ENCODE results near the gene TBC1D24.

TBC1D24 gene

GRCh38 chr16:2482708-2483534, 8.0 kb downstream of the TBC1D24 start:
- peak overlapping the region; percentile 16; the same call in 1 of the 2 replicates for H3K4me3 ChIP-seq (replicated peaks; ENCODE audit: low read depth, low read length)
- no peak for DNase-seq (ENCODE audit: extremely low read depth, low read depth)
- no peak for TF ChIP-seq CTCF (IDR thresholded peaks at IDR 0.05; ENCODE audit: low read depth, low read length, missing control alignments)

DNA sequence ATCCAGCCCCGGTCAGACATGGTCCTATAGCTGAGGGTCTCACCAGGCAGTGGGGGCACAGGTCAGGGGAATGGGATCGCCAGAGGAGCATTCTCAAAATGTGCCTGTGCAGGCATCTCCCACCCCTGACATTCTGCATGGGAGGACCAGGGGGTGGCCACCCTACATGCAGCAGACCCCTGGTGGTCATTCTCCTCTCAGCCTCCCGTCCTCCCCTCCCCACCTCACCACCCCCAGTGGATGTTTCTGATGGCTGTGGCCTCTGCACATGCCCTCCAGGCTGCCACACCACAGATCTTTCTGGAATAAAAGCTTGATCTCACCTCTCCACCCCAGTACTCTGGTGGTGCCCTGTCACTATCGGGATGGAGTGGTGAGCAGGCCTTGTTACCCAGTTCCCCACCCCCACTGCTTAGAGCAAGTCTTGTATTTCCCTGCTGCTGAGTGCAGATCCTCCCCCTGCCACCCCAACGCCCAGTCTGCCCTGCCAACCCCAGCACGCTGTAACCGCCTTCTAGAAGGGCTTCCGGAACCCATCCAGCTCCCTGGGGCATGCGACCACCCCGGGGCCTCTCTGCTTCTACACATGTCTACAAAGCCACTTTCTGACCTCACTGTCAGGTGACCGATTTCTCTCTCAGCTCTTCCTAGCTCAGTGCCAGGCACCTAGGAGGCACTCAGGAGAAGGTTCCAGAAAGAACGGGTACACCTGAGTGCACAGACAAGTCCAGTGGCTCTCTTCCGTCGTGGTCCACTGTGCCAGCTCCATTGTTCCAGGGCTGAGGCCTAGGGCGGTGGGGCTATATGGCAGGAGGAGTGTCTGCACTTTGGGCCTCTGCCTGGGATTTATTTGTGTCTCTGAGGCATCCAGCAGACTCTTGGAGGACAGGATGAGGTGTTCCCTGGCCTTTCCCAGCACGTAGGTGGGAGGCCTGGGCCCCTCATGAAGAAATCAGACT, 9.3 kb downstream of the TBC1D24 start:
- no peak for TF ChIP-seq CTCF (IDR thresholded peaks at IDR 0.05; ENCODE audit: low read depth, low read length, missing control alignments)
- H3K4me3 ChIP-seq (replicated peaks; ENCODE audit: low read depth, low read length) = no peak overlapping the region

DNA sequence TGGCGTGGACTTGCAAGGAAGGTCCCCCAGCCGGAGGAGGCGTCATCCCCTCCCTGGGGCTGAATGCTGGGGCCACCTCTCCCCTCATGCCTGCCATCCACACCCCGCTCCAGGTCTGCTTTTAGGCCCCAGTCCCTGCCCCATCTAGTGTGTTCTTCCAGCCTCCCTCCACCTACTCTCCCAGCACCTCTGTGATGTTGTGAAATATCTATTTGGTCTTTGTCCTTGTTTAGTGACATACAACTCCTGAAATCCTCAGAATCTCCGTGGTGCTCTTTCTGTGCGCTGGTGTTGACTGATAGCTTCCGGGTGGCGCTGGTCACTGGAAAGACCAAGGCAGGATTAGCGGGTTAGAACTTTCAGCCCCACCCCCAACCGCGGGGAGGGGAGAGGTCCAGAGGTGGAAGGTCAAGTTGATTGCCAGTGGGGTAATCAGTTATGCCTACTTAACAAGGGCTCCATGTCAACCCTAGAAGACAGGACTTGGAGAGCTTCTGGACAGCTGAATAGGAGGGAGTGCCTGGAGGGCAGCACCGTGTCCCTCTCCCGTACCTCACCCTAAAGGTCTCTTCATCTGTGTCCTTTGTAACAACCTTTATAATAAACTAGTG, 10.1 kb downstream of the TBC1D24 start:
- no peak overlapping the region for H3K4me3 ChIP-seq (replicated peaks; ENCODE audit: low read depth, low read length)
- TF ChIP-seq CTCF (IDR thresholded peaks at IDR 0.05; ENCODE audit: low read depth, low read length, missing control alignments) = no peak
- DNase-seq (ENCODE audit: extremely low read depth, low read depth) = no peak

More for the DNA sequence above, 9.3 kb downstream of the TBC1D24 start:
- DNase-seq (ENCODE audit: extremely low read depth, low read depth) = no peak

GRCh38 chr16:2485811-2486507, 11.0 kb downstream of the TBC1D24 start:
- no peak for DNase-seq (ENCODE audit: extremely low read depth, low read depth)
- no peak for TF ChIP-seq CTCF (IDR thresholded peaks at IDR 0.05; ENCODE audit: low read depth, low read length, missing control alignments)
- no peak overlapping the region for H3K4me3 ChIP-seq (replicated peaks; ENCODE audit: low read depth, low read length)

- TF ChIP-seq CTCF (IDR thresholded peaks at IDR 0.05; ENCODE audit: low read depth, low read length, missing control alignments) = no peak
Observed at GRCh38 chr16:2486645-2487516, 12.0 kb downstream of the TBC1D24 start.

More at GRCh38 chr16:2486645-2487516, 12.0 kb downstream of the TBC1D24 start:
- H3K4me3 ChIP-seq (replicated peaks; ENCODE audit: low read depth, low read length) = no peak overlapping the region
- DNase-seq (ENCODE audit: extremely low read depth, low read depth) = no peak

Data from HFF-Myc (cell line).